ENCODE data around the gene PNKP. TPM values are rescaled to one million over a fixed set of nuclear protein-coding genes. Genes with fewer than 3 reads are reported as not detected.

The PNKP gene
- total RNA-seq, 1 experiment from 2014 or later = 146 TPM

GRCh38 chr19:49836176-49837008, 31.0 kb downstream of the PNKP start (continued):
- TF ChIP-seq, protein P1, sequence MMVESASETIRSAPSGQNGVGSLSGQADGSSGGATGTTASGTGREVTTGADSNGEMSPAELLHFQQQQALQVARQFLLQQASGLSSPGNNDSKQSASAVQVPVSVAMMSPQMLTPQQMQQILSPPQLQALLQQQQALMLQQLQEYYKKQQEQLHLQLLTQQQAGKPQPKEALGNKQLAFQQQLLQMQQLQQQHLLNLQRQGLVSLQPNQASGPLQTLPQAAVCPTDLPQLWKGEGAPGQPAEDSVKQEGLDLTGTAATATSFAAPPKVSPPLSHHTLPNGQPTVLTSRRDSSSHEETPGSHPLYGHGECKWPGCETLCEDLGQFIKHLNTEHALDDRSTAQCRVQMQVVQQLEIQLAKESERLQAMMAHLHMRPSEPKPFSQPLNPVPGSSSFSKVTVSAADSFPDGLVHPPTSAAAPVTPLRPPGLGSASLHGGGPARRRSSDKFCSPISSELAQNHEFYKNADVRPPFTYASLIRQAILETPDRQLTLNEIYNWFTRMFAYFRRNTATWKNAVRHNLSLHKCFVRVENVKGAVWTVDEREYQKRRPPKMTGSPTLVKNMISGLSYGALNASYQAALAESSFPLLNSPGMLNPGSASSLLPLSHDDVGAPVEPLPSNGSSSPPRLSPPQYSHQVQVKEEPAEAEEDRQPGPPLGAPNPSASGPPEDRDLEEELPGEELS (CRISPR knock-in tag; IDR thresholded peaks at IDR 0.05) = no peak
- TF ChIP-seq RELA (CRISPR knock-in tag; IDR thresholded peaks at IDR 0.05; ENCODE audit: borderline replicate concordance) = no peak

DNA sequence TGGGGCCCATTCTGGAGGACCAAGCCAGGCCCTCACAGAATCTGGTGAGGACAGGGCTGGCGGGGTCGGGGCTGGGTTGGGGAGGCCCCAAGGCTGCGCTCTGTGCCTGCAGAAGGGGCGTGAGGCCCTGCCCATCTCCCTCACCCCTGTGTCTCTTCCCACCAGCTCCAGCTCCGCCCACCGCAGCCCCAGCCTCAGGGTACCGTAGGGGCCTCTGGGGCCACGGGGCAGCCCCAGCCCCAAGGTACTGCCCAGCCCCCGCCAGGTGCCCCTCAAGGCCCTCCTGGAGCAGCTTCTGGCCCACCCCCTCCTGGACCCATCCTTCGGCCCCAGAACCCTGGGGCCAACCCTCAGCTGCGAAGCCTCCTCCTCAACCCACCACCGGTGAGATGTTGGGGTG, 31.8 kb downstream of the PNKP start:
- no peak overlapping the region for H3K4me3 Mint-ChIP-seq
- ATAC-seq = no peak
- DNase-seq (ENCODE audit: low spot score) = no peak
- no peaks in the 10 kb centered on the region for H3K4me1 Mint-ChIP-seq
- POLR2A ChIA-PET = no interaction called here
- peaks cover 53% of the 10 kb centered on the region for H3K36me3 Mint-ChIP-seq
- no peak overlapping the region for H3K27ac Mint-ChIP-seq
- H3K27me3 Mint-ChIP-seq (ENCODE audit: low read depth) = no peaks in the 10 kb centered on the region
- CTCF ChIA-PET = interaction anchor here (0.6 to 1.0 kb wide), 2 partner anchors 64 to 68 kb away, joined by 3 read pairs; partner anchors contain the start of gene AP2A1
- no peaks in the 10 kb centered on the region for H3K9me3 Mint-ChIP-seq
- TF ChIP-seq SP1 (CRISPR knock-in tag; conservative IDR thresholded peaks at IDR 0.05) (no peak), GTF2I (CRISPR knock-in tag; conservative IDR thresholded peaks at IDR 0.05) (no peak), ESRRA (CRISPR knock-in tag; IDR thresholded peaks at IDR 0.05; ENCODE audit: borderline replicate concordance) (no peak), ZNF416 (CRISPR knock-in tag; IDR thresholded peaks at IDR 0.05) (no peak), CTCF (IDR thresholded peaks at IDR 0.05) (no peak), PRRX2 (CRISPR knock-in tag; IDR thresholded peaks at IDR 0.05) (no peak)
- TF ChIP-seq, protein P2, sequence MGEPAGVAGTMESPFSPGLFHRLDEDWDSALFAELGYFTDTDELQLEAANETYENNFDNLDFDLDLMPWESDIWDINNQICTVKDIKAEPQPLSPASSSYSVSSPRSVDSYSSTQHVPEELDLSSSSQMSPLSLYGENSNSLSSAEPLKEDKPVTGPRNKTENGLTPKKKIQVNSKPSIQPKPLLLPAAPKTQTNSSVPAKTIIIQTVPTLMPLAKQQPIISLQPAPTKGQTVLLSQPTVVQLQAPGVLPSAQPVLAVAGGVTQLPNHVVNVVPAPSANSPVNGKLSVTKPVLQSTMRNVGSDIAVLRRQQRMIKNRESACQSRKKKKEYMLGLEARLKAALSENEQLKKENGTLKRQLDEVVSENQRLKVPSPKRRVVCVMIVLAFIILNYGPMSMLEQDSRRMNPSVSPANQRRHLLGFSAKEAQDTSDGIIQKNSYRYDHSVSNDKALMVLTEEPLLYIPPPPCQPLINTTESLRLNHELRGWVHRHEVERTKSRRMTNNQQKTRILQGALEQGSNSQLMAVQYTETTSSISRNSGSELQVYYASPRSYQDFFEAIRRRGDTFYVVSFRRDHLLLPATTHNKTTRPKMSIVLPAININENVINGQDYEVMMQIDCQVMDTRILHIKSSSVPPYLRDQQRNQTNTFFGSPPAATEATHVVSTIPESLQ (CRISPR knock-in tag; IDR thresholded peaks at IDR 0.05) = no peak
- TF ChIP-seq, protein P3, sequence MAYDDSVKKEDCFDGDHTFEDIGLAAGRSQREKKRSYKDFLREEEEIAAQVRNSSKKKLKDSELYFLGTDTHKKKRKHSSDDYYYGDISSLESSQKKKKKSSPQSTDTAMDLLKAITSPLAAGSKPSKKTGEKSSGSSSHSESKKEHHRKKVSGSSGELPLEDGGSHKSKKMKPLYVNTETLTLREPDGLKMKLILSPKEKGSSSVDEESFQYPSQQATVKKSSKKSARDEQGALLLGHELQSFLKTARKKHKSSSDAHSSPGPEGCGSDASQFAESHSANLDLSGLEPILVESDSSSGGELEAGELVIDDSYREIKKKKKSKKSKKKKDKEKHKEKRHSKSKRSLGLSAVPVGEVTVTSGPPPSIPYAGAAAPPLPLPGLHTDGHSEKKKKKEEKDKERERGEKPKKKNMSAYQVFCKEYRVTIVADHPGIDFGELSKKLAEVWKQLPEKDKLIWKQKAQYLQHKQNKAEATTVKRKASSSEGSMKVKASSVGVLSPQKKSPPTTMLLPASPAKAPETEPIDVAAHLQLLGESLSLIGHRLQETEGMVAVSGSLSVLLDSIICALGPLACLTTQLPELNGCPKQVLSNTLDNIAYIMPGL (CRISPR knock-in tag; IDR thresholded peaks at IDR 0.05) = no peak
- TF ChIP-seq, protein P4, sequence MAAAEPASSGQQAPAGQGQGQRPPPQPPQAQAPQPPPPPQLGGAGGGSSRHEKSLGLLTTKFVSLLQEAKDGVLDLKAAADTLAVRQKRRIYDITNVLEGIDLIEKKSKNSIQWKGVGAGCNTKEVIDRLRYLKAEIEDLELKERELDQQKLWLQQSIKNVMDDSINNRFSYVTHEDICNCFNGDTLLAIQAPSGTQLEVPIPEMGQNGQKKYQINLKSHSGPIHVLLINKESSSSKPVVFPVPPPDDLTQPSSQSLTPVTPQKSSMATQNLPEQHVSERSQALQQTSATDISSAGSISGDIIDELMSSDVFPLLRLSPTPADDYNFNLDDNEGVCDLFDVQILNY (CRISPR knock-in tag; IDR thresholded peaks at IDR 0.05) = no peak
- TF ChIP-seq, protein P5, sequence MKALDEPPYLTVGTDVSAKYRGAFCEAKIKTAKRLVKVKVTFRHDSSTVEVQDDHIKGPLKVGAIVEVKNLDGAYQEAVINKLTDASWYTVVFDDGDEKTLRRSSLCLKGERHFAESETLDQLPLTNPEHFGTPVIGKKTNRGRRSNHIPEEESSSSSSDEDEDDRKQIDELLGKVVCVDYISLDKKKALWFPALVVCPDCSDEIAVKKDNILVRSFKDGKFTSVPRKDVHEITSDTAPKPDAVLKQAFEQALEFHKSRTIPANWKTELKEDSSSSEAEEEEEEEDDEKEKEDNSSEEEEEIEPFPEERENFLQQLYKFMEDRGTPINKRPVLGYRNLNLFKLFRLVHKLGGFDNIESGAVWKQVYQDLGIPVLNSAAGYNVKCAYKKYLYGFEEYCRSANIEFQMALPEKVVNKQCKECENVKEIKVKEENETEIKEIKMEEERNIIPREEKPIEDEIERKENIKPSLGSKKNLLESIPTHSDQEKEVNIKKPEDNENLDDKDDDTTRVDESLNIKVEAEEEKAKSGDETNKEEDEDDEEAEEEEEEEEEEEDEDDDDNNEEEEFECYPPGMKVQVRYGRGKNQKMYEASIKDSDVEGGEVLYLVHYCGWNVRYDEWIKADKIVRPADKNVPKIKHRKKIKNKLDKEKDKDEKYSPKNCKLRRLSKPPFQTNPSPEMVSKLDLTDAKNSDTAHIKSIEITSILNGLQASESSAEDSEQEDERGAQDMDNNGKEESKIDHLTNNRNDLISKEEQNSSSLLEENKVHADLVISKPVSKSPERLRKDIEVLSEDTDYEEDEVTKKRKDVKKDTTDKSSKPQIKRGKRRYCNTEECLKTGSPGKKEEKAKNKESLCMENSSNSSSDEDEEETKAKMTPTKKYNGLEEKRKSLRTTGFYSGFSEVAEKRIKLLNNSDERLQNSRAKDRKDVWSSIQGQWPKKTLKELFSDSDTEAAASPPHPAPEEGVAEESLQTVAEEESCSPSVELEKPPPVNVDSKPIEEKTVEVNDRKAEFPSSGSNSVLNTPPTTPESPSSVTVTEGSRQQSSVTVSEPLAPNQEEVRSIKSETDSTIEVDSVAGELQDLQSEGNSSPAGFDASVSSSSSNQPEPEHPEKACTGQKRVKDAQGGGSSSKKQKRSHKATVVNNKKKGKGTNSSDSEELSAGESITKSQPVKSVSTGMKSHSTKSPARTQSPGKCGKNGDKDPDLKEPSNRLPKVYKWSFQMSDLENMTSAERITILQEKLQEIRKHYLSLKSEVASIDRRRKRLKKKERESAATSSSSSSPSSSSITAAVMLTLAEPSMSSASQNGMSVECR (CRISPR knock-in tag; IDR thresholded peaks at IDR 0.05; ENCODE audit: borderline replicate concordance) = no peak
- TF ChIP-seq, protein P6, sequence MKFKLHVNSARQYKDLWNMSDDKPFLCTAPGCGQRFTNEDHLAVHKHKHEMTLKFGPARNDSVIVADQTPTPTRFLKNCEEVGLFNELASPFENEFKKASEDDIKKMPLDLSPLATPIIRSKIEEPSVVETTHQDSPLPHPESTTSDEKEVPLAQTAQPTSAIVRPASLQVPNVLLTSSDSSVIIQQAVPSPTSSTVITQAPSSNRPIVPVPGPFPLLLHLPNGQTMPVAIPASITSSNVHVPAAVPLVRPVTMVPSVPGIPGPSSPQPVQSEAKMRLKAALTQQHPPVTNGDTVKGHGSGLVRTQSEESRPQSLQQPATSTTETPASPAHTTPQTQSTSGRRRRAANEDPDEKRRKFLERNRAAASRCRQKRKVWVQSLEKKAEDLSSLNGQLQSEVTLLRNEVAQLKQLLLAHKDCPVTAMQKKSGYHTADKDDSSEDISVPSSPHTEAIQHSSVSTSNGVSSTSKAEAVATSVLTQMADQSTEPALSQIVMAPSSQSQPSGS (CRISPR knock-in tag; IDR thresholded peaks at IDR 0.05; ENCODE audit: borderline replicate concordance, low read depth) = no peak
- TF ChIP-seq, protein P1 (CRISPR knock-in tag; IDR thresholded peaks at IDR 0.05) = no peak
